Fibroblast of the conjunctiva (primary cell): ENCODE measurements around the gene NAPA.

Experiments
- DNase-seq: peaks from one replicate; pipeline ENCODE4 v3.0.0-alpha.2; 2010; ENCODE audit warnings: low read depth

NAPA gene

DNA sequence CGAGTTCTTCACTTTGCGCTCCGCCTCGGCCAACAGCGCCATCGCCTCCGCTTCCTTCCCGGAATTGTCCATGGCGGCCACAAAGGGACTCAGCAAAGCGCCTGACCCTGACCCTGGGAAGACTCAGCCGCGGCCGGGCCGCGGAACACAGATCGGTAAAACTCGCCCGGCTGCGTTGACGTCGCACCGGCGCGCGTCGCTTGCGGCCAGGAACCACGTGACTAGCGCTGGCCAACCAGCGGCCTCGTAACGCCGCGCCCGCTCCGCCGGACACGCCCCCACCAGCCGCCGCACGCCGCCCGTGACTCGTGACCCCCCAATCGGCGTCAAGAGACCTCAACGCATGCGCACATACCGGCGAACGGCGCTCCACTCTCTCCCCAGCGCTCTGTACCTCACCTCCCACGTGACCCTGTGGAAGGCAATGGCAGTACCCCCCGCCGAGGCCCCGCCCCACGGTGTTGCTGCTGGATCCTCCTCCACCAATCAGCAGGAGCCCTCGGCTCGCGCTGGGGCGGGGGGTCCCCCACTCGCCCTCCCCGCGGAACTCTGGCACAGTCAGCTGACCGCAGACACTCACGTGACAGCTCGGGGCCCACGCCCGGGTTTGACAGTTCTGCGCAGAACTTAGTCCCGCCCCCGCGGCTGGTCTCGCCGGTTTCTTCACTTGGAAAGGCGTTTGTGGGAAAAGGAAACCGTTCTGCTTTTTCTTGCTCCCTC is at the start of gene NAPA:
NAPA (minus strand) TSS at position 195 of the 720 bp plus-strand sequence; CDS start at position 72, 123 bp downstream.
- DNase-seq, result peak; percentile 100

DNA sequence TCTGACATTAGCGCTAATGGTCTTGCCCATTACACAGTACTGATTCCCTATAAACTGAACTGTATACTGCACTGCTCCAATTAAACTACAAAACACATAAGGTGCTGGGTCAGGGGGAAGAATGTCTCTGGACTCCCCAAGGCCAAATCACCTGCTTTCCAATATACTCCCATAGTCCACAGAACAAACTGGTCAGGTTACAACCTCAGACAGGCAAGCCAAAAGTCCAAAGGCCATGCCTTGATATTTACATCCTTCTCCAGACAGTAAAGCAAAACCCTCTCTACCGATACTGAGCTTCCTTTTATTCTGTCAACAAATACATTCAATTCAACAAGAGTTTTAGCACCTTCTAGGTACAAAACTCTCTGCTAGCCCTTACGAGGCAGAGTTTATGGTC is 49.2 kb upstream of the NAPA start:
- DNase-seq, result no peak

DNA sequence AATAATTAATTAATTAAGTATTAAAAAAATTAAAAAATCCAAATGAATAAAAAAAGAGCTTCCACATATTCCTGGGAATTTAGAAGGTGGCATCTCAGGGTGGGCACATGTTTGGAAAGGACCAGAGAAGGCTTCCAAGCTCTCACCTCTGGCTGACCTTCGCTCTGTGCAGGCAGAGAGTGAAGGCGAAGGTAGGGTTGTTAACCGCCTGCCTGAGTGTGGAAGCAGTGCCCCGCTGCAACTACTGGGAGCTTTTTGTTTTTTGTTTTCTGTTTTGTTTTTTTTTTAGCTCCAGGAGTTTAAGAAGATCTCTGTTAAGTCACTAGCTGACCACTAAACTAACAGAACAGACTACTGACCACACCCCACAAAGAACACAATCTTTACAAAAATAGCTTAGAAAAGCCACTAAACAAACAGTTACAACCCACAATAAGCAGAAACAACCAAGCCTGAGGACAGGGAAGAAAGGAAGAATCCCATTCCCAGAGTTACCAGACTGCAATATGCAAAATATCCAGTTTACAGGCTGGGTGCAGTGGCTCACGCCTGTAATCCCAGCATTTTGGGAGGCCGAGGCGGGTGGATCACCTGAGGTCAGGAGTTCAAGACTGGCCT is 46.7 kb upstream of the NAPA start:
- DNase-seq, result no peak

DNA sequence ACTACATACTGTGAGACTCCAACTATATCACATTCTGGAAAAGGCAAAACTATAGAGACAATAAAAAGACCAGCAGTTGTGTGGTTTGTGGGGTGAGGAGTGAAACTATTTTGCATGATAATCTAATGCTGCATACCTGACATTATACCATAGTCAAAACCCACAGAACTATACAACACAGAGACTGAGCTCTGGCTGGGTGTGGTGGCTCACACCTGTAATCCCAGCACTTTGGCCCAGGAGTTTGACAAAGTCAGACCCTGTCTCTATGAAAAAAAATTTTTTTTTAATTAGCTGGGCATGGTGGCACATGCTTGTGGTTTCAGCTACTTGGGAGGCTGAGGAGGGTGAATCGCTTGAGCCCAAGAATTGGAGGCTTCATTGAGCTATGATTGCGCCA is 46.1 kb upstream of the NAPA start:
- no peak for DNase-seq

DNA sequence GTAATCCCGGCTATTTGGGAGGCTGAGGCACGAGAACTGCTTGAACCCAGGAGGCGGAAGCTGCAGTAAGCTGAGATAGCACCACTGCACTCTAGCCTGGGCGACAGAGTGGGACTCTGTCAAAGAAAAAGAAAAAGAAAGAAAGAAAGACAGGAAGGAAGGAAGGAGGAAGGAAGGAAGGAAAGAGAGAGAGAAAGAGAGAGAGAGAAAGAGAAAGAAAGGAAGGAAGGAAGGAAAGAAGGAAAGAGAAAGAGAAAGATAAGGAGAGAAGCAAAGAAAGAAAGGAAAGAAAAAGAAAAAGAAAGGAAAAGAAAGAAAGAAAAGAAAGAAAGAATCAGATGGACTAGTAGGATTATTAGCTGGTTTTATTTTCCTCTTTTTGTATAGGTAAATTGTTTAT is 35.3 kb upstream of the NAPA start:
- DNase-seq, result no peak

DNA sequence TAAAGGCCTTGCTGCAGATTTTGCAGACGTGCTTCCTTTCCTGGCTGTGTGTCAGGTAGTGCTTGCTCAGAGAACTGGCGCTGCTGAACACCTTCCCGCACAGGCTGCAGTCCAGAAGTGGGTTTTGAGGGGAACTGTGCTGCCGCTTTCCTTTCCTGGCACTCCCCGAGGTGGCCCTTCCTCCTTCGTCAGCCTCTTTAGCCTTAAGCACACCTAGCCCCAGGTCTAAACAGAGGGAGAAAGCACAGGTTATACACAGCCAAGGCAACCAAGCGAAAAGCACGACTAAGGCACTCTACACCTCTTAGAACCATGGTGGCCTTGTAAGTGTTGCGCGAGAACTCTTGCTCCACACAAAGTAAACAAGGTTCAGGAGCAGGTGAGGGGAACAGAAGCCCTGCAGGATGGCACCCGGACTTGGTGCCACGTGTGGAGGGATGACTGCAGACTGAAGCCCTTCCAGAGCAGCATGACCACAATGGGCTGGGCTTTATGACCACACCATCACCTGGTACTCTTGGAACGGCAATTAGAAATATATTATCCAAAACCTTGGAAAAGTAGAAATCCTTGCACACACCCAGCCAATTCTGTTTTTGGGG is 34.5 kb upstream of the NAPA start:
- no peak for DNase-seq

DNA sequence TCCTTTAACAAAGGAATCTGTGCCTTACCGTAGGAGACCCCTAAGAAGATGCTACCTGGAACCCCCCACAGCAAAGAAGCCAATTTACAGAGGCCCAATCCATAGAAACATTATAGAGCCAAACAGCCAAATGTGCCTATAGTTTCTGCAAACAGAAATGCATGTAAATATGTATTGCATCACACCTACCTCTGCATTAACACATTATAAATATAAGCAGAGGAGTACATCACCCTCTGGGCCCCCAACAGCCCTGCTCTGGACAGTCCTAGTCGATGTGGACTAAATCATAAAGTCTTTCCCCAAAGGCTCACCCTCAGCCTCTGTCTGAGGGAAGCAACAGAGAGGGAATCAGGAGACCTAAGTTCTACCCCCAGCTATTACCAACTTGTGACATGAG is 32.3 kb upstream of the NAPA start:
- no peak for DNase-seq

- no peak for DNase-seq
Measured at GRCh38 chr19:47545061-47545948, 30.4 kb upstream of the NAPA start.

- no peak for DNase-seq
Measured at GRCh38 chr19:47544476-47544875, 29.6 kb upstream of the NAPA start.

DNA sequence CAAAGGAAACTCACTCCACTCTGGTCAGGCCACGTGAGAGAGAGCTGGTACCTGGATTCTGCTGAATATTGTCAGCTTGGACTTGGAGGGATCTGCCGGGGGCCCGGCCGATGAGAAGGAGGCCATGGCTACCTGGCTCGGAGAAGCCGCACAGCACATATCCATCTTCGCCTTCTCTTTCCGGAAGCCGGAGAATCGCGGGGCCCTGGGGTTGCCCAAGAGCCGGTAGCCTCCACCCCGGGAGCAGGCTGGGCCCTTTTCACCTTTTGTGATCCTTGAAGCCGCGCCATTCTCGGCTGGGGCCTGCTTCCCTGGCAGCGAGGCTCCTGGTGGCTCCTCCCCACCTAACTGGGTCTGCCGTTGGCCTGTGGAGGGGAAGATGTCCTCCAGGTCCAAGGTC is 29.2 kb upstream of the NAPA start:
- no peak for DNase-seq

- no peak for DNase-seq
Measured at GRCh38 chr19:47542030-47542475, 27.2 kb upstream of the NAPA start.

DNA sequence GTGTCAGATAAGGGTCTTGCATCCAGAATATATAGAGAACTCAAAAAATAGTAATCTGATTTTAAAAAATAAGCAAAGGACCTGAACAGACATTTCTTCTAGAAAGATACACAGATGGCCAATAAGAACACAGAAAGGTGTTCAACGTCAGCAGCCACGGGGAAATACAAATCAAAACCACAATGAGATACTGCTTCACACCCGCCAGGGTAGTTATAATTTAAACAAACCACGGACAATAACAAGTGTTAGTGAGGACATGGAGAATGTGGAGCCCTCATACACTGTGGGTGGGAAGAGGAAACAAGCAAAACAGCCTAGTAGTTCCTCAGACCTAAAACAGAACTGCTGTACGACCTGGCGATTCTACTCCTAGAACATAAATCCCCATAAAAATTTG is 26.7 kb upstream of the NAPA start:
- no peak for DNase-seq

DNA sequence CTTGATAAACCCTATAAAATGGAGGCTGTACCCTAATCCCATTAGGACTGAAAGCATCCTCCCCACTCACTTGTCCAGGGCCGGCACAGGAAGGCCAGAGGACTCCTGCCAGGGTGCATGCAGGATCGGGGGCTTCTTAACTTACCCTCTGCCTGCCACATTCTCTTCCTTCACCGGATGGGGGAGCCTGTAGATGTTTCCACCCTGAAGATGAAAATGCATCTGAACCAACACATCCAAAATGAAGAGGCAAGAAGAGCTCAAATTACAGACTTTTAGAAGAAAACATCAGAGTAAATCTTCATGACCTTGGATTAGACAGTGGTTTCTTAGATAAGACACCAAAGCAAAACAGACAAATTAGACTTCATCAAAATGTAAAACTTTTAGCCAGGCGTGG is 25.9 kb upstream of the NAPA start:
- peak; percentile 28 for DNase-seq

GRCh38 chr19:47539747-47540311 is 25.0 kb upstream of the NAPA start:
- no peak for DNase-seq

DNA sequence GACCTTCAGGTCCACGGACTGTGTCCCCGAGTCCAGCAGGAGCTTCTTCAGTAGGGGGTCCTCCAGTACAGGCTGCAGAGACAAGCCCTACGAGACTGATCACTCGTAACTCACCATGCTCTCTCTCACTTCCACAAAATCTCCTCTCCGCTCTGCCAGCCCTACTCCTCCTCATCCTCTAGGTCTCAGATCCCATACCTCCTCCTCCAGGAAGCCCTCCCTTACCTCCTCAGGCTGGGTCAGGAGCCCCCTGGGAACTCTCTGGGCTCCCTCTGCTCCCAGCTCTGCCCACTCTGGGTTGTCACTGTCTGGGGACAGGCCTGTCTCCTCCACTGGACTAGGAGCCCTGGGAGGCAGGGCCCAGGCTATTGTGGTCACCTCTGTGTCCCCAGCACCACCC is 23.9 kb upstream of the NAPA start:
- DNase-seq, result no peak

- no peak for DNase-seq
Measured at GRCh38 chr19:47537493-47537892, 22.6 kb upstream of the NAPA start.

- DNase-seq, result no peak
Measured at GRCh38 chr19:47534628-47535027, 19.8 kb upstream of the NAPA start.

GRCh38 chr19:47531640-47532387 is 17.0 kb upstream of the NAPA start:
- no peak for DNase-seq

- DNase-seq, result no peak
Measured at GRCh38 chr19:47529018-47529742, 14.3 kb upstream of the NAPA start.

- no peak for DNase-seq
Measured at GRCh38 chr19:47526798-47527197, 11.9 kb upstream of the NAPA start.

DNA sequence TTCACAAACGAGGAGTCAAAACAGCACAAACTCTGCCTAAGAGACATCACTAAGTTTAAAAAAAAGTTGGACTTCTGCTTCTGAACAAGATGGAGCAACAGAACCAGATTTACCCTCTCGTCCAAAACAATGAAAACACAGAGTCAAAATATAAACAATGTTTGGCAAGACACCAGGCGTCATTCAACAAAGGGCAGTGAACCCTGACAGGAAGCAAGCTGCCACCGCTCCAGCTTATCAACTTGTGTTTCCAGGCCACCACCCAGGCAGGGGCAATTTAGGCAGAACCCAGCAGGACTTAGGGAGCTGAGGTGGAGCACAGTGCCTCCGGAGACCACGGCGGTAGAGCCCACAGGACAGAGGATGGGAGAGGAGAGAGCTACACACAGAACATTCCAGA is 8.6 kb upstream of the NAPA start:
- DNase-seq, result no peak
